AG10803 (cell line): Measurements from ENCODE around the gene TAAR1.

ENCODE experiments used
- DNase-seq: peaks from one replicate; pipeline ENCODE4 v3.0.0; 2010; ENCODE audit warnings: low read depth
- H3K4me3 ChIP-seq: 2 replicates; pipeline ENCODE4 v1.5.1; 2011; ENCODE audit warnings: mild to moderate bottlenecking, low read length, control low read depth
- TF ChIP-seq, protein P1 (sequence below): conservative IDR thresholded peaks from 2 replicates; pipeline ENCODE4 v1.5.1; 2011; ENCODE audit warnings: mild to moderate bottlenecking, low read length, control low read depth, inconsistent platforms

TAAR1 gene

GRCh38 chr6:132634796-132635195, 24.2 kb downstream of the TAAR1 start:
- TF ChIP-seq, protein P1, sequence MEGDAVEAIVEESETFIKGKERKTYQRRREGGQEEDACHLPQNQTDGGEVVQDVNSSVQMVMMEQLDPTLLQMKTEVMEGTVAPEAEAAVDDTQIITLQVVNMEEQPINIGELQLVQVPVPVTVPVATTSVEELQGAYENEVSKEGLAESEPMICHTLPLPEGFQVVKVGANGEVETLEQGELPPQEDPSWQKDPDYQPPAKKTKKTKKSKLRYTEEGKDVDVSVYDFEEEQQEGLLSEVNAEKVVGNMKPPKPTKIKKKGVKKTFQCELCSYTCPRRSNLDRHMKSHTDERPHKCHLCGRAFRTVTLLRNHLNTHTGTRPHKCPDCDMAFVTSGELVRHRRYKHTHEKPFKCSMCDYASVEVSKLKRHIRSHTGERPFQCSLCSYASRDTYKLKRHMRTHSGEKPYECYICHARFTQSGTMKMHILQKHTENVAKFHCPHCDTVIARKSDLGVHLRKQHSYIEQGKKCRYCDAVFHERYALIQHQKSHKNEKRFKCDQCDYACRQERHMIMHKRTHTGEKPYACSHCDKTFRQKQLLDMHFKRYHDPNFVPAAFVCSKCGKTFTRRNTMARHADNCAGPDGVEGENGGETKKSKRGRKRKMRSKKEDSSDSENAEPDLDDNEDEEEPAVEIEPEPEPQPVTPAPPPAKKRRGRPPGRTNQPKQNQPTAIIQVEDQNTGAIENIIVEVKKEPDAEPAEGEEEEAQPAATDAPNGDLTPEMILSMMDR: no peak
- H3K4me3 ChIP-seq: no peak overlapping the region
- no peak for DNase-seq

DNA sequence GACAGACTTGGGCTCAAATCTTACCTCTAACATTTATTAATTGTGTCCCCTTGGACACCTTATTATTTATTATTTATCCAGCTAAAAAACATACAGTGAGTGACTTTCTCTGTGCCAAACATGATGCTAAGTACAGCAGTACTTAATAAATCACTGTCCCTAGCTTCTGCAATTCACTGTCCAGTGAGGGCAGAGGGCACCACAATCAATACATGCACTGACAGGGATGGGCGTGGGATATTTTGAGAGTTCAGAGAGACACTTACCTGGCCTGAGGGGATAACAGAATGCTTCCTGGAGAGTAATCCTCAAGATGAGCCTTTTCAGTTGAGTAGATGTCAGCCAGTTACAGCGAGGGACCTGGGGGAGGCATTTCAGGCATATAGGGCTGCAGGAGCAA, 25.6 kb downstream of the TAAR1 start:
- TF ChIP-seq, protein P1: no peak
- no peak overlapping the region for H3K4me3 ChIP-seq
- no peak for DNase-seq

- TF ChIP-seq, protein P1: no peak
- DNase-seq: no peak
- no peak within 1 kb of the TSS for H3K4me3 ChIP-seq
Observed at GRCh38 chr6:132624175-132624574, 34.8 kb downstream of the TAAR1 start, which contains the start of gene TAAR2. TAAR2 (minus strand) TSS chr6:132624275; CDS start chr6:132624275, 0 bp downstream.

DNA sequence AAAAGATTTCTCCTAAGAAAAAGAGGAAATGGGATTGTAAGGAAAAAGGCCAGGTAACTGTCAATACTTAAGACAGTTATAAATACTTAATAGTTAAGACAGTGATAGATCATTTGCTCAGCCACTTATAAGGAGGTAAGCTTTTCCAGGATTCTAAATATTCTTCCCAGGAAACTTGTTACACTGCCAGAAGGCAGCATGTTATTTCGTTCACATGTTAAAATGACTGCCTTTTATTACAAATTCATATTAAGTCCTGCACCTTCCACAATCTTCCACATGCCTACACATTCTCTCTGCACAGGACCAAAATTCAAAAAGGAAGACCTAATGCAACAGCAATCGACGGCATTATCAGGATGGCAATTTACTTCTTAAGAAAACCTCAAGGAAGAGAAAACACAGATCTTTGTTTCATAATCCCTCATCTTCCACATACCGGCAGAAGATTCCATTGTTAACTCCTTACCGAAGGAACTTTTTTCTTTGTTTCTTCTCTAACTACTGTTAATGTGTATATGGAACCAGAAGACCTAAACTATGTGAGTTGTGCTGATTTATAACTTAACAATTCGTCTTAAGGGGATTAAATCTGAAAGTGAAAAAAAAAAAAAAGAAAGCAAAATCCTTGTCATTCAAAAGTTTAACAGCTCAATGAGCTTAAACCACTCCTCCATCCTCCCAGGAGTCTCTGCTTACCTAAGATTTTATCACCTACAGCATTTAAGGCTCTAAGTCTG, 35.7 kb downstream of the TAAR1 start:
- TF ChIP-seq, protein P1: no peak
- no peak overlapping the region for H3K4me3 ChIP-seq
- no peak for DNase-seq

DNA sequence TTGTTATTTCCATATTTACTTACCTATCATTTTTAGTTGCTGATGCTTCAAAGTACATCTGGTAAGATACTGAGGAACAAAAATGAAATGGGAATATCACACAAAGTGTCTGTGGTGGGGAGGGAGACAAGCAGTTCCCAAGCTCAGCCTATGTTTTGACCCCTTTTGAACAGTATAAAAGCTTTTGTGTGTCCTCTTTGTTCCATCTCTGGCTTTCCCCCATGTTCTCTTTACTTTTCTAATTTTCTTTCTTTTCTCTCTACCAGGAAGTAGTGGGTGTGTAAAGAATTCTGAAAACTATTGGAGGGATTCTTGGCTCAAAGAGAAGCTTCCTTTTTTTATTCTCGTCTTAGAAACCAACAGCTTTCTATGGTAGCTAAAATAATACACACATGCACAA, 42.3 kb downstream of the TAAR1 start:
- DNase-seq: no peak
- H3K4me3 ChIP-seq: no peak overlapping the region
- TF ChIP-seq, protein P1: no peak

- TF ChIP-seq, protein P1: no peak
- no peak for DNase-seq
- no peak overlapping the region for H3K4me3 ChIP-seq
Observed at GRCh38 chr6:132614554-132614953, 44.4 kb downstream of the TAAR1 start.

- H3K4me3 ChIP-seq: no peak overlapping the region
- no peak for DNase-seq
- TF ChIP-seq, protein P1: no peak
Observed at GRCh38 chr6:132612449-132613108, 46.4 kb downstream of the TAAR1 start.
